GM19468 (cell line): ENCODE measurements around the gene CCL4L2.
"Not testable (repeated sequence)": the region's sequence is repeated elsewhere in the genome, so short reads cannot be mapped to it uniquely, and the experiment has no call there.

ENCODE experiments used
- ATAC-seq: cut with Tn5 transposase; IDR thresholded peaks from one replicate; pipeline ENCODE4 v1.9.1; 2021; ENCODE audit warnings: mild to moderate bottlenecking, moderate library complexity, moderate number of reproducible peaks; ENCODE audit not compliant: unreplicated experiment; ENCODE audit errors: extremely low read depth

The CCL4L2 gene

DNA sequence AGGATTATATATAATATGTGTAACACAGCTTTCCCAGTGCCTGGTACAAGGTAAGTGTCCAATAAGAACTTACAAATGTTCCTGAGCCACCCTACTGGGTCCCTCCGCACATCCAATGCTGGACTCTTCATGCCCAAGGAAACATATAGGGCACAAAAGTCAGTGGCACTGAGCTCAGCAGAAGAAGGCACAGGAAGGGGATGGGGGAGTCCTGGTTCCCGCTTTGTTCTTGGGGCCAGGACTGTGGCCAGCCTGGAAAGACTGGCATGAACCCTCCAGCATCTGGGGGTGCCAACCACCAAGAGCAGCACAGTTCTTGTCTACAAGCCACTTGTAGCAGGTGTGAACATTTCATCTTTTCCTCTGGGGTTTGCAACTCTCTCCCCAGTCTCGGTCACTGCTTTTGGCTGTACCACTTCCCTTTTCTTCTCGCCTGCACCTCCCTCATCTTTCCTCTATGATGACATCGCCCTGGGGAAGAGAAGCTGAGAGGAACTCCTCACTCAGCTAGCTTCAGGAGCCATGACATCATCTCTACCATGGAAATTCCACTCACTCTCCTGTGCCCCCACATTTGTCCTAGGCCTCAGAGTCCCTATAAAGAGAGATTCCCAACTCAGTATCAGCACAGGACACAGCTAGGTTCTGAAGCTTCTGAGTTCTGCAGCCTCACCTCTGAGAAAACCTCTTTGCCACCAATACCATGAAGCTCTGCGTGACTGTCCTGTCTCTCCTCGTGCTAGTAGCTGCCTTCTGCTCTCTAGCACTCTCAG lies at the start of gene CCL4L2:
Gene CCL4L2 (plus strand): TSS at position 625 of the 773 bp plus-strand sequence.
- peak; percentile 60 for ATAC-seq

DNA sequence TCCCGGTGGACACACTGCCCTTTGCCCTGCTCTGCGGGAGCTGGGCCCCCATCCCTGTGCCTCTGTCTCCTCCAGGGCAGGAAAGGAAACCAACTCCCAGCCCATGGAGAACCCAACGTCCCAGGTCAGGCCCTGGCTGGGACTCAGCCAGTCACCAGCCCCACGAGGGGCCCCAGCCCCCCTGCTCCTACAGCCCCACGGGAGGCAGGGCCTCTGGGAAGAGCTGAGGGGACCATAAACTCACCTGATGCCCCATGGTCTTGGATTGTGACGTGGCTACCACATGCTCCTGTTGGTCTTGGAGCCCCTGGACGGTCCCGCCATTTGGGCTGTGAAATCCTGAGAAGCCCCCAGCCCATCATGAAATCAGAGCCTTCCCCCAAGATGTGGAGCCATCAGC lies 42.0 kb upstream of the CCL4L2 start:
- ATAC-seq = not testable (repeated sequence)

DNA sequence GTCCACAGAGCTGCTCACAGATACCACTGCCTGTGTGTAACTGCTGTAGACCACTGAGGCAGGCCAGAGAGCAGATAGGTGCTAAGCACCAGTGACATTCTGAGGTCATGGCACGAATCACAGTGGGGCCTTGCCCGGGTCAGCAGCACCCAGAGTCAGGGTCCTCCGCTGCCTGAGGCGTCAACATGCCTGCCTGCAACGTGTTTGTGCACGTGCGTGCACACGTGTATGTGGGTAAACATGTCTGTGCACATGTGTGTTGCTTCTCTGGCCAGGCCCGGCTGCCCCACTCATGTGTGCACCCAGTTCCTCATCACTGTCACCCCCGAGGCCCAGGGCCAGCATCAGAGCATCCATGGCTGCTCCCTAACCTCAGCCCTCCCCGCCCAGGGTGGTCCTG lies 34.3 kb upstream of the CCL4L2 start, which contains the start of gene TBC1D3B:
Gene TBC1D3B (minus strand): TSS at position 101 of the 400 bp plus-strand sequence. CDS start 1,586 bp downstream, outside the sequence.
- not testable (repeated sequence) for ATAC-seq

GRCh38 chr17:36181446-36182175 lies 29.3 kb upstream of the CCL4L2 start:
- not testable (repeated sequence) for ATAC-seq

GRCh38 chr17:36182176-36183000 lies 28.5 kb upstream of the CCL4L2 start:
- ATAC-seq = no peak

- ATAC-seq = no peak
Measured at GRCh38 chr17:36183001-36183971, 27.6 kb upstream of the CCL4L2 start.

DNA sequence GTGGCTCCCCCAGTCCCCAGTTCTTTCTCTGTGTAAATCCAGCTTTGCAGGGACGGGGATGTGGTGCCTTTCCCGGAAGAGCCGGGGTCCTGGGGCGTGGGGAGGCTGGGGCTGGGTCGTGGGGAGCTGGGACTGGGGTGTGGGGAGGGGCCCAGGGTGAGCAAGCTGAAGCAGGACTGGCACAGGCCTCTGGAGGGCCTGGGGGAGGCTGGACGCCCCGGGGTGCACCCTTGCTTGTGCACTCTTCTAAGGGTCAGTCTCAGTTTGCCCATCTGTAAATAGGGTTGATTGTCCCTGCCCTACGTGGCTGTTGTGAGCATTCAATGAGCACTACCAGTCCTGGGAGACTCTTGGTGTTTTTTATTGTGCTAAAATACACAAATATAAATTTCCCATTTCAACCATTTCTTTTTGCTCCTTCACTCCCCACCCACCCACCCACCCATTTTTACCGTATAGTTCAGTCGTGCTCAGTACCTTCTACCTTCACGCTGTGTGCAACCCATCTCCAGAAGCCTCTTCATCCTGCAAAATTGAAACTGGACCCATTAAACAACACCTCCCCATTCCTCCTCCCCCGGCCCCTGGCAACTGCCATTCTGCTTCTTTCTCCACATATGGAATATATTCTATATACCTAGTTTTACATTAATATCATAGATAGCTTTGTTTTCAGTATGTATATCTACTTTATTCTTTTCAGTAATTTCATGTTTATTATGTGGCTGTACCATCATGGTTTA lies 26.7 kb upstream of the CCL4L2 start:
- ATAC-seq = no peak

GRCh38 chr17:36185416-36185815 lies 25.4 kb upstream of the CCL4L2 start:
- no peak for ATAC-seq

DNA sequence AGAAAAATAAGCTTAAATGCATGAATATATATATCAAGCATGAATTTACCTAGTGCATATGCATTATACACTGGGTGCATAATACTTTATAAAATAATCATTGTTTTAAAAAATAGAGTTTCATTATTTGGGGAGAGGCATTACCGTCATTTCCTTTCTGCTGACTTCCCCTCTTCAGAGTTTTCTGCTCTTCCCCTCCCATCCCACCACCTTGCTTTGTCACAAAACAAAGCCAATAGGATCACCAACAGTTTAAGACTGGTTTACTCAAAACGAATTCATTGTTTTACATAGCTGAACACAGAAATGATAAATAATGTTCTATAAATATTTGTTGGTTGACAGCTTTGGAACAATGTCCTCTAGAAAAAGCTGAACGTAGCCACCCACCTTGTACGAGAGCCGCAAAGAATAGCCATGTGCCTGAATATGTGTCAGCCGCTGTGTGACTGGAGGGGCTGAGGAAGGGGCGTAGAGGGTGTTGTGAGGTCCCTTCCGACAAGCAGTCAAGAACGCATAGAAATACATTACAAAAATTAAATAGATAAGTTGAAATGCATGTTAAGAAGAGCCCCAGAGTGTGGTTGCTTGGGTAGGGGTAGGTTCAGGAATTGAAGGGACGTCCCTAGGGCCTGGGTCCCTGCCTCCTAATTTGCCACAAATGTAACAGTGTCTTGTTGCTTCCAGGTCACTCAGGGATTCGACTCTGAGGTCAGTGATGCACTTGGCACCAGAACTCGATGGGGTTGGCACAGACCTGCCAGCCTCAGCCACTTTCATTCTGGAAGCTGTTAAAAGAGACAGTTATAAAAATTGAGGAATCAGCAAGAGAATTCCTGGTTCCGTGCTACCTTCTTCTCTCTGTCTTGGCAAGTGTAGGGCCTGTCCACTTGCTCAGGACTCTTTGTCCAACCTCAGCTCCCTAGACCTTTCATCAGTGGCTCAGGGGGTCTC lies 23.8 kb upstream of the CCL4L2 start:
- ATAC-seq = not testable (repeated sequence)

- ATAC-seq = not testable (repeated sequence)
Measured at GRCh38 chr17:36187943-36188665, 22.8 kb upstream of the CCL4L2 start.

GRCh38 chr17:36188891-36189306 lies 22.0 kb upstream of the CCL4L2 start:
- no peak for ATAC-seq

GRCh38 chr17:36189993-36190392 lies 20.9 kb upstream of the CCL4L2 start:
- ATAC-seq = not testable (repeated sequence)

DNA sequence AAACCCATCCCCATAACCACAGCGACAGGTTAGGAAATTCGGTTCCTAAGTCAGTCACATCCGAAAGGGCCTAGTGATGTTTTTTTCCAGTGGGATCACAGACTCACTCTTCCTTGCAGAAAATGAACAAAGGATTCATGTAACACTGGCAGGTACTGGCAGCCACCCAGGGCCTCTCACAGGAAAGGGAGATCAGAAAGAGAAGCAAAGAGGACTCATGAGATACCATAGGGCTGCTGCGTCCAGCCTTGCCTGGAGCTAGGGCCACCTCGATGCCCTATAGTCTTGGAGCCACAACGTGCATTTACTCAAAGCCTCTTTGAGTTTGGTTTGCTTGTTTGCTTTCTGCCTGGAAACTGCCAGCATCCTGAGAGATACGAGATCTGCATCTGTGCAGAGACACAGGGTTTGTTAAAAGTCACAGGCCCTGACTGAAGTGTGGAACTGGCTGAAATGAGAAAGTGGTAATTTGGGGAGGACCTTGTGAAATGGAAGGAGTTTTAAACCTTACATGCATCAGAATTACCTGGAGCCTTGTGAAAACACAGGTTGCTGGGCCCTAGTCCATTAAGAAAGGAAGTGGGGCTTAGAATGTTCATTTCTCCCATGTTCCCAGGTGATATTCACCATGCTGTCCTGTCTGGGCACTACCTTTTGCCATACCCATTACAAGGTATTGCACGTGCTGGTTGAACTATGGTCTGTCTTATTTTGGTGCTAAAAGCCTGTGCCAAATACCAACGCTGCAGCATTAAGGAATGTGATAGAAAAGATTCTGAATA lies 20.1 kb upstream of the CCL4L2 start:
- ATAC-seq = not testable (repeated sequence)

GRCh38 chr17:36193216-36193775 lies 17.6 kb upstream of the CCL4L2 start:
- no peak for ATAC-seq

GRCh38 chr17:36194147-36194831 lies 16.6 kb upstream of the CCL4L2 start:
- ATAC-seq = not testable (repeated sequence)
